ENCODE measurements around the gene CABP4. TPM values are rescaled to one million over a fixed set of nuclear protein-coding genes. Genes with fewer than 3 reads are reported as not detected.

The CABP4 gene
- total and polyA plus RNA-seq, 2 donors (not counting 3 experiments of a cell fraction or from before 2014, with no cell fraction given) = 2.4 to 5.0 TPM

GRCh38 chr11:67495234-67496005 lies 40.3 kb downstream of the CABP4 start:
- FAIRE-seq (no peak), DNase-seq (ENCODE audit: low read depth, low spot score) (no peak)
- dilution Hi-C loops (cut with MboI; ENCODE audit: extremely low pct_ligation_motif_present, low sequenced_read_pairs) (no loop called here), intact Hi-C loops (cut with micrococcal nuclease) (no loop called here)
- H3K4me2 ChIP-seq (ENCODE audit: insufficient read depth, low read length) = no peak overlapping the region
- no peaks in the 10 kb centered on the region for H3K4me1 ChIP-seq (ENCODE audit: control insufficient read depth, extremely low read depth, insufficient read depth, low read length)
- no peaks in the 10 kb centered on the region for H3K9me1 ChIP-seq (replicated peaks; ENCODE audit: control insufficient read depth, extremely low read depth, insufficient read depth, low read length)
- CTCF ChIA-PET = no interaction called here
- H3K9ac ChIP-seq (replicated peaks; ENCODE audit: extremely low read depth, insufficient read depth, low read length) = no peak overlapping the region
- TF ChIP-seq MYC (IDR thresholded peaks at IDR 0.05; ENCODE audit: low read depth, low read length) (no peak), CTCF (IDR thresholded peaks at IDR 0.05; ENCODE audit: extremely low read depth in 1 of 2, insufficient read depth in 1 of 2, low read depth in 1 of 2, low read length in 2 of 2) (no peak), FOS (IDR thresholded peaks at IDR 0.05; ENCODE audit: borderline replicate concordance, insufficient read depth, low read length) (no peak), POLR2AphosphoS5 (IDR thresholded peaks at IDR 0.05; ENCODE audit: insufficient read depth, low read depth, low read length) (no peak), POLR2A (IDR thresholded peaks at IDR 0.05; ENCODE audit: low read depth, low read length) (no peak), JUN (IDR thresholded peaks at IDR 0.05; ENCODE audit: borderline replicate concordance, insufficient read depth, insufficient read length, low read depth) (no peak), EZH2 (IDR thresholded peaks at IDR 0.05; ENCODE audit: borderline replicate concordance, low read depth, low read length, severe bottlenecking) (no peak), MAX (IDR thresholded peaks at IDR 0.05; ENCODE audit: insufficient read depth, insufficient read length) (no peak), GATA2 (IDR thresholded peaks at IDR 0.05; ENCODE audit: insufficient read depth, insufficient read length, low read depth, low read length) (no peak)
- H3K79me2 ChIP-seq (ENCODE audit: control insufficient read depth, insufficient read depth, low read length) = no peaks in the 10 kb centered on the region
- no peaks in the 10 kb centered on the region for H3K9me3 ChIP-seq (replicated peaks; ENCODE audit: control insufficient read depth, insufficient read depth, low read length)
- no peaks in the 10 kb centered on the region for H3K27me3 ChIP-seq (ENCODE audit: control insufficient read depth in 2 of 2, insufficient read depth in 2 of 2, low read length in 2 of 2)
- H2AFZ ChIP-seq (ENCODE audit: low read depth, low read length) = no peak overlapping the region
- peaks cover 0 to 3% of the 10 kb centered on the region in 2 experiments for H3K36me3 ChIP-seq (ENCODE audit: control insufficient read depth in 2 of 2, extremely low read depth in 1 of 2, insufficient read depth in 2 of 2, low read length in 2 of 2)
- no peak overlapping the region for H3K27ac ChIP-seq (ENCODE audit: insufficient read depth, low read depth, low read length)
- no peaks in the 10 kb centered on the region for H4K20me1 ChIP-seq (replicated peaks; ENCODE audit: control insufficient read depth, extremely low read depth, insufficient read depth, low read length)
- POLR2A ChIA-PET = no interaction called here
- no peak overlapping the region for H3K4me3 ChIP-seq (replicated peaks in 1 of 3; ENCODE audit: insufficient read depth in 1 of 3, low read depth in 1 of 3, low read length in 3 of 3)
- no TSS peak for BruUV-seq (replicated peaks)
